ENCODE data around the gene IRX4.

- no peak for TF ChIP-seq CTCF (IDR thresholded peaks at IDR 0.05; ENCODE audit: low read depth, low read length, missing input control)
- TF ChIP-seq FOXA2 (IDR thresholded peaks at IDR 0.05), result no peak
- TF ChIP-seq EGR1 (IDR thresholded peaks at IDR 0.05; ENCODE audit: low read depth in 2 of 2), result no peak
- no peak for TF ChIP-seq HNF4G (IDR thresholded peaks at IDR 0.05)
- TF ChIP-seq ATF3 (IDR thresholded peaks at IDR 0.05), result no peak
- no peak for TF ChIP-seq RAD21 (IDR thresholded peaks at IDR 0.05)
- TF ChIP-seq YY1 (IDR thresholded peaks at IDR 0.05), result no peak
- no peak for TF ChIP-seq TAF1 (conservative IDR thresholded peaks at IDR 0.05)
- TF ChIP-seq SP1 (IDR thresholded peaks at IDR 0.05), result no peak
- TF ChIP-seq REST (IDR thresholded peaks at IDR 0.05), result no peak
- TF ChIP-seq, protein P1, sequence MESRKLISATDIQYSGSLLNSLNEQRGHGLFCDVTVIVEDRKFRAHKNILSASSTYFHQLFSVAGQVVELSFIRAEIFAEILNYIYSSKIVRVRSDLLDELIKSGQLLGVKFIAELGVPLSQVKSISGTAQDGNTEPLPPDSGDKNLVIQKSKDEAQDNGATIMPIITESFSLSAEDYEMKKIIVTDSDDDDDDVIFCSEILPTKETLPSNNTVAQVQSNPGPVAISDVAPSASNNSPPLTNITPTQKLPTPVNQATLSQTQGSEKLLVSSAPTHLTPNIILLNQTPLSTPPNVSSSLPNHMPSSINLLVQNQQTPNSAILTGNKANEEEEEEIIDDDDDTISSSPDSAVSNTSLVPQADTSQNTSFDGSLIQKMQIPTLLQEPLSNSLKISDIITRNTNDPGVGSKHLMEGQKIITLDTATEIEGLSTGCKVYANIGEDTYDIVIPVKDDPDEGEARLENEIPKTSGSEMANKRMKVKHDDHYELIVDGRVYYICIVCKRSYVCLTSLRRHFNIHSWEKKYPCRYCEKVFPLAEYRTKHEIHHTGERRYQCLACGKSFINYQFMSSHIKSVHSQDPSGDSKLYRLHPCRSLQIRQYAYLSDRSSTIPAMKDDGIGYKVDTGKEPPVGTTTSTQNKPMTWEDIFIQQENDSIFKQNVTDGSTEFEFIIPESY (IDR thresholded peaks at IDR 0.05), result no peak
- no peak for TF ChIP-seq GABPA (IDR thresholded peaks at IDR 0.05 in 1 of 2, conservative IDR thresholded peaks at IDR 0.05 in 1 of 2)
- TF ChIP-seq, protein P2, sequence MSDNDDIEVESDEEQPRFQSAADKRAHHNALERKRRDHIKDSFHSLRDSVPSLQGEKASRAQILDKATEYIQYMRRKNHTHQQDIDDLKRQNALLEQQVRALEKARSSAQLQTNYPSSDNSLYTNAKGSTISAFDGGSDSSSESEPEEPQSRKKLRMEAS (IDR thresholded peaks at IDR 0.05), result no peak
These were observed 25.5 kb downstream of the IRX4 start for GRCh38 chr5:1857256-1857600.
